Measurements from ENCODE around the gene PDE9A. TPM values are rescaled to one million over a fixed set of nuclear protein-coding genes. Genes with fewer than 3 reads are reported as not detected.

The PDE9A gene
- total RNA-seq, 1 donor from 2014 or later = 12.3 TPM

- DNase-seq (ENCODE audit: extremely low spot score, unreplicated experiment) = no peak
- Mint-ChIP-seq H3K9me3 (ENCODE audit: unreplicated experiment) (no peaks in the 10 kb centered on the region), H3K27ac (ENCODE audit: unreplicated experiment) (no peak overlapping the region), H3K4me1 (ENCODE audit: unreplicated experiment) (peaks cover under 1% of the 10 kb centered on the region), H3K27me3 (ENCODE audit: unreplicated experiment) (peaks cover 28% of the 10 kb centered on the region), H3K36me3 (ENCODE audit: unreplicated experiment) (peaks cover 6% of the 10 kb centered on the region), H3K4me3 (ENCODE audit: unreplicated experiment) (no peak overlapping the region)
- TF ChIP-seq CTCF (IDR thresholded peaks at IDR 0.05) = no peak
Measured at GRCh38 chr21:42615924-42616323, 37.5 kb upstream of the PDE9A start.

GRCh38 chr21:42616446-42616845 is 37.0 kb upstream of the PDE9A start:
- H3K9me3 Mint-ChIP-seq (ENCODE audit: unreplicated experiment) = no peaks in the 10 kb centered on the region
- H3K36me3 Mint-ChIP-seq (ENCODE audit: unreplicated experiment) = peaks cover 6% of the 10 kb centered on the region
- no peak for TF ChIP-seq CTCF (IDR thresholded peaks at IDR 0.05)
- no peak overlapping the region for H3K27ac Mint-ChIP-seq (ENCODE audit: unreplicated experiment)
- peaks cover 4% of the 10 kb centered on the region for H3K4me1 Mint-ChIP-seq (ENCODE audit: unreplicated experiment)
- DNase-seq (ENCODE audit: extremely low spot score, unreplicated experiment) = no peak
- no peak overlapping the region for H3K4me3 Mint-ChIP-seq (ENCODE audit: unreplicated experiment)
- peaks cover 32% of the 10 kb centered on the region for H3K27me3 Mint-ChIP-seq (ENCODE audit: unreplicated experiment)

GRCh38 chr21:42616941-42617340 is 36.5 kb upstream of the PDE9A start:
- no peaks in the 10 kb centered on the region for H3K9me3 Mint-ChIP-seq (ENCODE audit: unreplicated experiment)
- peaks cover 37% of the 10 kb centered on the region for H3K27me3 Mint-ChIP-seq (ENCODE audit: unreplicated experiment)
- H3K4me3 Mint-ChIP-seq (ENCODE audit: unreplicated experiment) = no peak overlapping the region
- peaks cover 5% of the 10 kb centered on the region for H3K4me1 Mint-ChIP-seq (ENCODE audit: unreplicated experiment)
- no peak overlapping the region for H3K27ac Mint-ChIP-seq (ENCODE audit: unreplicated experiment)
- DNase-seq (ENCODE audit: extremely low spot score, unreplicated experiment) = no peak
- peaks cover 6% of the 10 kb centered on the region for H3K36me3 Mint-ChIP-seq (ENCODE audit: unreplicated experiment)
- TF ChIP-seq CTCF (IDR thresholded peaks at IDR 0.05) = no peak

GRCh38 chr21:42617486-42617885 is 35.9 kb upstream of the PDE9A start:
- Mint-ChIP-seq H3K9me3 (ENCODE audit: unreplicated experiment) (no peaks in the 10 kb centered on the region), H3K27me3 (ENCODE audit: unreplicated experiment) (peaks cover 41% of the 10 kb centered on the region), H3K4me3 (ENCODE audit: unreplicated experiment) (no peak overlapping the region), H3K36me3 (ENCODE audit: unreplicated experiment) (peaks cover 3% of the 10 kb centered on the region), H3K4me1 (ENCODE audit: unreplicated experiment) (peaks cover 5% of the 10 kb centered on the region), H3K27ac (ENCODE audit: unreplicated experiment) (no peak overlapping the region)
- no peak for DNase-seq (ENCODE audit: extremely low spot score, unreplicated experiment)
- TF ChIP-seq CTCF (IDR thresholded peaks at IDR 0.05) = no peak

GRCh38 chr21:42618707-42619102 is 34.7 kb upstream of the PDE9A start:
- no peak overlapping the region for H3K27ac Mint-ChIP-seq (ENCODE audit: unreplicated experiment)
- no peaks in the 10 kb centered on the region for H3K9me3 Mint-ChIP-seq (ENCODE audit: unreplicated experiment)
- peaks cover 44% of the 10 kb centered on the region for H3K27me3 Mint-ChIP-seq (ENCODE audit: unreplicated experiment)
- peaks cover 2% of the 10 kb centered on the region for H3K36me3 Mint-ChIP-seq (ENCODE audit: unreplicated experiment)
- no peak for TF ChIP-seq CTCF (IDR thresholded peaks at IDR 0.05)
- H3K4me1 Mint-ChIP-seq (ENCODE audit: unreplicated experiment) = peaks cover 5% of the 10 kb centered on the region
- DNase-seq (ENCODE audit: extremely low spot score, unreplicated experiment) = no peak
- no peak overlapping the region for H3K4me3 Mint-ChIP-seq (ENCODE audit: unreplicated experiment)
